H1 (cell line): Measurements from ENCODE around the gene CNDP2. TPM values are rescaled to one million over a fixed set of nuclear protein-coding genes. Genes with fewer than 3 reads are reported as not detected.

Source experiments
- CTCF ChIA-PET: fragments of 300-600 bp; sonication (Branson Sonifier 250); formaldehyde crosslinking; loops from one replicate; lab custom pipeline; 2021; ENCODE audit not compliant: partially characterized antibody; lab: Charles Lee
- POLR2A ChIA-PET: fragments of 300-600 bp; sonication (Branson Sonifier 250); formaldehyde crosslinking; loops from one replicate; lab custom pipeline; 2021; ENCODE audit warnings: inconsistent platforms; ENCODE audit not compliant: partially characterized antibody; lab: Charles Lee
- DNase-seq, 2 experiments: peaks; one replicate each; pipeline versions ENCODE4 v3.0.0 to v3.0.0-alpha.2; 2010 to 2022; ENCODE audit warnings: low spot score in 2 of 2, low read depth in 1 of 2, mixed read lengths in 1 of 2
- FAIRE-seq: peaks from 2 replicates; lab custom pipeline; 2011; peaks lifted over from hg19 to GRCh38; lab: Jason Lieb, UNC
- H2AFZ ChIP-seq: 2 replicates; pipeline ENCODE4 v1.8.1; 2012; ENCODE audit warnings: low read length, inconsistent platforms
- H2AK5ac ChIP-seq: 2 replicates; pipeline ENCODE4 v1.6.1; 2013; ENCODE audit warnings: low read depth, low read length
- H2BK120ac ChIP-seq: replicated peaks from 2 replicates; pipeline ENCODE3; 2013; ENCODE audit warnings: low read depth, low read length, inconsistent platforms
- H2BK12ac ChIP-seq: 2 replicates; pipeline ENCODE4 v1.6.1; 2013; ENCODE audit warnings: low read depth, low read length
- H2BK15ac ChIP-seq: 2 replicates; pipeline ENCODE4 v1.6.1; 2013; ENCODE audit warnings: low read length
- H2BK20ac ChIP-seq: 2 replicates; pipeline ENCODE4 v1.6.1; 2013; ENCODE audit warnings: low read length
- H2BK5ac ChIP-seq: 2 replicates; pipeline ENCODE4 v1.6.1; 2013; ENCODE audit warnings: low read depth, low read length
- H3K14ac ChIP-seq: 2 replicates; pipeline ENCODE4 v1.6.1; 2013; ENCODE audit warnings: inconsistent platforms; ENCODE audit not compliant: insufficient read length
- H3K18ac ChIP-seq: 2 replicates; pipeline ENCODE4 v1.6.1; 2013; ENCODE audit warnings: low read length; ENCODE audit errors: extremely low read depth
- H3K23ac ChIP-seq: 2 replicates; pipeline ENCODE4 v1.6.1; 2013; ENCODE audit warnings: inconsistent platforms; ENCODE audit not compliant: insufficient read length
- H3K23me2 ChIP-seq: 2 replicates; pipeline ENCODE4 v1.6.1; 2013; ENCODE audit warnings: low read depth, low read length
- H3K27ac ChIP-seq: 2 replicates; pipeline ENCODE4 v1.6.1; 2011; ENCODE audit warnings: low read depth, low read length, inconsistent platforms
- H3K27me3 ChIP-seq, 4 experiments: replicated peaks in 1 of 4; 1 replicate in 1 of 4; 2 replicates in 3 of 4; pipeline versions ENCODE4 v1.6.1 to v1.8.1; 2011 to 2013; ENCODE audit warnings: low read length in 3 of 4, mild to moderate bottlenecking in 3 of 4, inconsistent platforms in 2 of 4, mixed read lengths in 2 of 4, moderate library complexity in 1 of 4; ENCODE audit not compliant: control insufficient read depth in 3 of 4, insufficient read depth in 3 of 4; ENCODE audit errors: extremely low read depth in 1 of 4
- H3K36me3 ChIP-seq, 4 experiments: 2 replicates each; pipeline versions ENCODE4 v1.6.1 to v1.8.1; 2011 to 2013; ENCODE audit warnings: mild to moderate bottlenecking in 4 of 4, low read length in 3 of 4, moderate library complexity in 2 of 4, control low read depth in 1 of 4, inconsistent platforms in 1 of 4; ENCODE audit not compliant: insufficient read depth in 4 of 4, control insufficient read depth in 2 of 4
- H3K4ac ChIP-seq: replicated peaks from 2 replicates; pipeline ENCODE3; 2013; ENCODE audit warnings: low read length, low read depth, mixed read lengths, inconsistent platforms; ENCODE audit not compliant: insufficient read length
- H3K4me1 ChIP-seq, 4 experiments: replicated peaks in 1 of 4; 1 replicate in 1 of 4; 2 replicates in 3 of 4; pipeline versions ENCODE4 v1.6.1 to v1.8.1; 2011 to 2013; ENCODE audit warnings: low read length in 3 of 4, inconsistent platforms in 2 of 4, mixed read lengths in 1 of 4; ENCODE audit not compliant: insufficient read depth in 4 of 4, control insufficient read depth in 3 of 4
- H3K4me2 ChIP-seq, 2 experiments: 2 replicates each; pipeline versions ENCODE4 v1.6.1 to v1.8.1; 2011 to 2013; ENCODE audit warnings: low read depth in 2 of 2, low read length in 2 of 2, control low read depth in 1 of 2, inconsistent platforms in 1 of 2, mild to moderate bottlenecking in 1 of 2; ENCODE audit not compliant: insufficient read depth in 1 of 2
- H3K4me3 ChIP-seq, 4 experiments: fragments of 200-600, 300-600 bp in 1 of 4; sonication (generic), shearing (Covaris generic), sonication (Bioruptor Twin) in 1 of 4; 2 replicates each; pipeline versions ENCODE4 v1.5.1 to v1.8.1; 2011 to 2016; ENCODE audit warnings: low read length in 4 of 4, low read depth in 3 of 4, control low read depth in 2 of 4, inconsistent platforms in 2 of 4, mild to moderate bottlenecking in 2 of 4, mixed read lengths in 1 of 4, moderate library complexity in 1 of 4; ENCODE audit not compliant: insufficient read depth in 2 of 4; ENCODE audit errors: extremely low read depth in 1 of 4
- H3K56ac ChIP-seq: replicated peaks from 2 replicates; pipeline ENCODE3; 2013; ENCODE audit warnings: low read depth, mild to moderate bottlenecking, mixed read lengths, low read length, inconsistent platforms; ENCODE audit not compliant: insufficient read length
- H3K79me1 ChIP-seq: 2 replicates; pipeline ENCODE4 v1.6.1; 2013; ENCODE audit warnings: low read depth, low read length, control low read depth
- H3K79me2 ChIP-seq, 2 experiments: 2 replicates each; pipeline versions ENCODE4 v1.6.1 to v1.8.1; 2012 to 2013; ENCODE audit warnings: low read length in 2 of 2, mild to moderate bottlenecking in 2 of 2, inconsistent platforms in 1 of 2; ENCODE audit not compliant: insufficient read depth in 2 of 2, control insufficient read depth in 1 of 2
- H3K9ac ChIP-seq, 4 experiments: replicated peaks in 1 of 4; 1 replicate in 1 of 4; 2 replicates in 3 of 4; pipeline versions ENCODE4 v1.6.1 to v1.8.1; 2011 to 2013; ENCODE audit warnings: low read depth in 3 of 4, low read length in 3 of 4, control low read depth in 2 of 4, mild to moderate bottlenecking in 2 of 4, moderate library complexity in 2 of 4, inconsistent platforms in 1 of 4; ENCODE audit errors: extremely low read depth in 1 of 4
- H3K9me3 ChIP-seq, 2 experiments: 2 replicates each; pipeline versions ENCODE4 v1.6.1 to v1.8.1; 2012 to 2013; ENCODE audit warnings: mild to moderate bottlenecking in 2 of 2, moderate library complexity in 2 of 2, control low read depth in 1 of 2, inconsistent platforms in 1 of 2, low read depth in 1 of 2, low read length in 1 of 2, mixed read lengths in 1 of 2; ENCODE audit not compliant: insufficient read depth in 2 of 2
- H4K20me1 ChIP-seq, 2 experiments: replicated peaks in 1 of 2; 2 replicates each; pipeline versions ENCODE3 to v1.8.1; 2011 to 2013; ENCODE audit warnings: inconsistent platforms in 2 of 2, low read length in 2 of 2, mild to moderate bottlenecking in 1 of 2; ENCODE audit not compliant: insufficient read depth in 2 of 2, control insufficient read depth in 1 of 2
- H4K5ac ChIP-seq: 2 replicates; pipeline ENCODE4 v1.6.1; 2013; ENCODE audit warnings: low read length, low read depth, mixed read lengths, inconsistent platforms; ENCODE audit not compliant: insufficient read length
- H4K8ac ChIP-seq: 2 replicates; pipeline ENCODE4 v1.8.0; 2013; ENCODE audit warnings: mild to moderate bottlenecking, moderate library complexity, low read length, inconsistent platforms; ENCODE audit not compliant: insufficient read depth; ENCODE audit errors: extremely low read depth
- H4K91ac ChIP-seq: replicated peaks from 2 replicates; pipeline ENCODE3; 2013; ENCODE audit warnings: low read length, mixed read lengths, inconsistent platforms; ENCODE audit not compliant: insufficient read length
- CTBP2 ChIP-seq: IDR thresholded peaks from 2 replicates; pipeline ENCODE4 v1.7.0; 2011; ENCODE audit warnings: borderline replicate concordance, mild to moderate bottlenecking, moderate library complexity, mixed read lengths, low read length; ENCODE audit not compliant: insufficient read depth, insufficient read length
- PHF8 ChIP-seq: fragments of 200-600 bp; sonication (generic); conservative IDR thresholded peaks from 2 replicates; pipeline ENCODE4 v1.7.1; 2012; ENCODE audit warnings: low read depth, mild to moderate bottlenecking, inconsistent platforms, low read length, moderate library complexity
- TEAD4 ChIP-seq: IDR thresholded peaks from 2 replicates; pipeline ENCODE4 v1.6.1; 2012; ENCODE audit warnings: low read depth, low read length, inconsistent platforms, mixed read lengths
- ZNF274 ChIP-seq: IDR thresholded peaks from 2 replicates; pipeline ENCODE4 v1.7.0; 2012; ENCODE audit warnings: low read length, borderline replicate concordance; ENCODE audit errors: extremely low read depth
- WGBS, 2 experiments: shearing (Covaris generic) in 1 of 2; methylation state at CpG; one replicate each; pipeline versions ENCODE4 v1.1.6 to v1.1.7; 2013 to 2015; ENCODE audit warnings: low lambda C conversion rate in 2 of 2, mixed read lengths in 2 of 2, inconsistent platforms in 1 of 2, low coverage in 1 of 2, missing lambda C conversion rate in 1 of 2; ENCODE audit not compliant: insufficient replicate concordance in 2 of 2, insufficient coverage in 1 of 2, insufficient read length in 1 of 2; ENCODE audit errors: extremely low coverage in 1 of 2, missing lambda C conversion rate in 1 of 2; 5-methylcytosine and 5-hydroxymethylcytosine counted together
- polyA plus RNA-seq, 7 experiments: library from polyadenylated mRNA; depleted of rRNA in 3 of 7; stranded (reverse) in 5 of 7; unstranded in 2 of 7; fragments of >200 nt in 5 of 7; fragments of 200-250 nt in 2 of 7; gene quantifications; 1 replicate in 5 of 7; 2 replicates in 1 of 7; 4 replicates in 1 of 7; pipeline versions ENCODE4 v1.2.1 to v1.2.3, GENCODE V29; 2011 to 2013; ENCODE audit warnings: missing spikeins in 2 of 7, mixed read lengths in 2 of 7
- total RNA-seq: library from RNA; stranded (reverse); fragmentation: NEBNext Ultra II Directional; extraction: Animal tissue kit (Norgen Biotek cat#: 25700); gene quantifications from 2 replicates; pipeline ENCODE4 v1.2.1, GENCODE V29; 2021
- TF ChIP-seq, protein P1 (sequence below), 3 experiments: IDR thresholded peaks; 1 replicate in 2 of 3; 2 replicates in 1 of 3; pipeline versions ENCODE4 v1.5.1 to v1.6.1; 2011; ENCODE audit warnings: low read length in 3 of 3, mild to moderate bottlenecking in 3 of 3, inconsistent platforms in 2 of 3, low read depth in 1 of 3, moderate library complexity in 1 of 3; ENCODE audit not compliant: insufficient read depth in 1 of 3; ENCODE audit errors: control extremely low read depth in 1 of 3

The CNDP2 gene
- total and polyA plus RNA-seq, 2 of the 8 experiments (the other 6 are each of a cell fraction or from before 2014, with no cell fraction given): 71.8 to 243 TPM

DNA sequence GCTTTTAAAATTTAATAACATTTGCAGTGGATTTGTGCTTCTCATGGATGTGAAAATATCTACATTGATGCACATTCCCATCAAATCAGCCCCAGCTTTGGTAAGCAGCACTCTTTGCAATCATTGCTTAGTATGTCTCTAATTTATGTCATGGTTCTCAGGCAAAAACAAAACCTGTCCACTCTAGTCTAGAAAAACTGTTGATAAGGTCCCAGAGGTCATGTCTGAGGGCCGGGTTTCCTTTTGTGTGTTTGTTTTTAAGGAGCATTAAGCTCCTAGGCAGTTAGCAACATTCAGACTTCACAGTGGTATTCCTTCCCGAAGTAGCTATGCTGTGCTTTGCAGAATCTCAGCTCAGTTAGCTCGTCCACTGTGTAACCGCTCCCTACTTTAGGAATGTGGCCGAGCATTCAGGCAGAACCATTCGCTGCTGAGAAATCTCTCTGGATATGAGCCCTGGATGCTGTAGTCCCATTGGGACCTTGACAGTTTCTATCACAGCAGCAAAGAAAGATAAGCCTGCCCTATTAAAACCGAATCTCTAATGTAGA, 43.1 kb upstream of the CNDP2 start:
- 89% methylated on average over 7 of the region's 7 CpGs; no CpG with 5 or more reads in 1 of the 2 experiments for whole genome bisulfite sequencing, 2 experiments
- H4K8ac ChIP-seq: no peak overlapping the region
- no peak for TF ChIP-seq PHF8
- TF ChIP-seq CTBP2: no peak
- TF ChIP-seq TEAD4: no peak
- no peak for TF ChIP-seq ZNF274
- TF ChIP-seq, protein P1, sequence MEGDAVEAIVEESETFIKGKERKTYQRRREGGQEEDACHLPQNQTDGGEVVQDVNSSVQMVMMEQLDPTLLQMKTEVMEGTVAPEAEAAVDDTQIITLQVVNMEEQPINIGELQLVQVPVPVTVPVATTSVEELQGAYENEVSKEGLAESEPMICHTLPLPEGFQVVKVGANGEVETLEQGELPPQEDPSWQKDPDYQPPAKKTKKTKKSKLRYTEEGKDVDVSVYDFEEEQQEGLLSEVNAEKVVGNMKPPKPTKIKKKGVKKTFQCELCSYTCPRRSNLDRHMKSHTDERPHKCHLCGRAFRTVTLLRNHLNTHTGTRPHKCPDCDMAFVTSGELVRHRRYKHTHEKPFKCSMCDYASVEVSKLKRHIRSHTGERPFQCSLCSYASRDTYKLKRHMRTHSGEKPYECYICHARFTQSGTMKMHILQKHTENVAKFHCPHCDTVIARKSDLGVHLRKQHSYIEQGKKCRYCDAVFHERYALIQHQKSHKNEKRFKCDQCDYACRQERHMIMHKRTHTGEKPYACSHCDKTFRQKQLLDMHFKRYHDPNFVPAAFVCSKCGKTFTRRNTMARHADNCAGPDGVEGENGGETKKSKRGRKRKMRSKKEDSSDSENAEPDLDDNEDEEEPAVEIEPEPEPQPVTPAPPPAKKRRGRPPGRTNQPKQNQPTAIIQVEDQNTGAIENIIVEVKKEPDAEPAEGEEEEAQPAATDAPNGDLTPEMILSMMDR (IDR thresholded peaks at IDR 0.05; ENCODE audit: control extremely low read depth in 1 of 3, insufficient read depth in 1 of 3, low read depth in 1 of 3, low read length in 3 of 3): no peak

More for the DNA sequence above, 43.1 kb upstream of the CNDP2 start:
- Histone ChIP-seq H2BK12ac (no peak overlapping the region), H3K9ac (no peak overlapping the region), H3K4ac (no peak overlapping the region), H3K79me1 (no peaks in the 10 kb centered on the region), H3K27me3 (peaks cover 18 to 35% (median 28%) of the 10 kb centered on the region in 4 experiments; a peak in 6 of 7 replicates), H3K4me3 (no peak overlapping the region), H3K4me2 (no peak overlapping the region), H4K5ac (no peak overlapping the region), H3K23ac (no peak overlapping the region), H3K27ac (no peak overlapping the region), H4K91ac (no peak overlapping the region), H3K18ac (no peak overlapping the region), H2AFZ (no peak overlapping the region), H2BK120ac (no peak overlapping the region), H2BK20ac (no peak overlapping the region), H2BK5ac (no peak overlapping the region), H4K20me1 (no peaks in the 10 kb centered on the region), H3K4me1 (peaks cover 0 to 7% (median 1%) of the 10 kb centered on the region in 4 experiments; a peak in 2 of 7 replicates), H3K9me3 (no peaks in the 10 kb centered on the region), H3K36me3 (no peaks in the 10 kb centered on the region; a peak in 2 of 8 replicates), H2AK5ac (no peak overlapping the region), H3K23me2 (peaks cover 7% of the 10 kb centered on the region; the same call in 1 of the 2 replicates), H3K14ac (no peak overlapping the region), H3K56ac (no peak overlapping the region), H2BK15ac (no peak overlapping the region), H3K79me2 (no peaks in the 10 kb centered on the region)
- ChIA-PET CTCF (interaction anchor here (0.6 to 1.8 kb wide), 5 partner anchors 9 to 1708 kb away, joined by 3 to 9 read pairs (median 4); no protein-coding TSS in a partner anchor), POLR2A (no interaction called here)
- DNase-seq: no peak
- no peak for FAIRE-seq
